Lower lobe of right lung (tissue), 2 donors: ENCODE results near the gene TPP1. TPM values are rescaled to one million over a fixed set of nuclear protein-coding genes. Genes with fewer than 3 reads are reported as not detected.

Experiments used
- ATAC-seq, 2 donors: fragments of 200-7000 bp; cut with Tn5 transposase; one replicate each; pipeline ENCODE4 v1.9.1; 2020 to 2022; ENCODE audit warnings: mild to moderate bottlenecking in 2 of 2, moderate library complexity in 2 of 2
- DNase-seq: peaks from one replicate; pipeline ENCODE4 v3.0.0-alpha.2; 2020
- H3K27ac ChIP-seq: fragments of 200-600 bp; one replicate; pipeline ENCODE4 v1.8.0; 2022
- H3K27me3 ChIP-seq: fragments of 200-600 bp; one replicate; pipeline ENCODE4 v1.8.0; 2022; ENCODE audit warnings: low read depth
- H3K36me3 ChIP-seq: fragments of 200-600 bp; one replicate; pipeline ENCODE4 v1.8.0; 2022; ENCODE audit warnings: mild to moderate bottlenecking
- H3K4me1 ChIP-seq: fragments of 200-600 bp; one replicate; pipeline ENCODE4 v1.8.0; 2022
- H3K4me3 ChIP-seq: fragments of 200-600 bp; one replicate; pipeline ENCODE4 v1.8.0; 2022; ENCODE audit warnings: mild to moderate bottlenecking
- H3K9me3 ChIP-seq: fragments of 200-600 bp; one replicate; pipeline ENCODE4 v1.8.0; 2022
- intact Hi-C: fragments of 100-400 bp; cut with DNase I; formaldehyde crosslinking; loops from one replicate; pipeline ENCODE4 v1.11.0; 2022
- total RNA-seq: library from RNA; stranded (reverse); fragmentation: NEBNext Ultra II Directional; extraction: Animal tissue kit (Norgen Biotek cat#: 25700); gene quantifications from one replicate; pipeline ENCODE4 v1.2.1, GENCODE V29; 2021
- TF ChIP-seq, protein P1 (sequence below): fragments of 200-600 bp; IDR thresholded peaks from one replicate; pipeline ENCODE4 v1.8.0; 2022; ENCODE audit warnings: antibody characterized with exemption, mild to moderate bottlenecking
- donor health status: DM: no; HTN: yes; CAD: no; lungs with severe emphysema.

Gene TPP1
- total RNA-seq, 1 donor from 2014 or later = 231 TPM

DNA sequence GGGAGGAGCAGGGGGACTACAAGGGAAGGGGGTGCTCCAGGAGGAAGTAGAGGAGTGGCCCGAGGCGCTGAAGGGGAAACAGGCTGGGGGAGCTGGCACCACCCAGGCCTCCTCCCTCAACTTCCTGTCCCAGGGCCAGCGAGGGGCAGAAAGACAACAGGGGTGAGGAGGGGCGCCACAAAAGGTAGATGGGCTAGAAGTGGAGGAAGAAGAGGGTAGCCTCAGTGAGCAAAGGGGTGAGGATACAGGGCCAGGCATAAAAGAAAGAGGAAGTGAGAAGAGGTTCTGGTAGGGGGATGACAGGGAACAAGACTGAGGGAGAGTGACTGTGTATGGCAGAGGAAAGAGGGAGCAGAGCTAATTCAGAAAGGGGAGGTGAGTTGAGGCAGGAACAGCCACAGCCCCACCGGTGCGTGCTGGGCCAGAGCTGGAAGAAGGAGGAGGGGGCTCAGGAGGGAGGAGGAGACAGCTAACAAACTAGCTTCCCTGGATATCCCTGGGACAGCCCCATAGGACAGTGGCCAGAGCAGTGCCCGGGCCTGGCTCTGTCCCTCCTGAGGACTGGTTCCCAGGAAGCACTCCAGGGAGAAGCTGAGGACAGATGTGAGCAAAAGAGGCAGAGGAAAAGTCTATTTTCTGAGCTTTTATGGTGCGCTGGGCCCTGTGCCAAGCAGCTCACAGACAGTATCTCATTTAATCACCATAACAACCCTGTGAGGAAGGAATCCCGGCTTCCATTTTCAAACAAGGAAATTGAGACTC, 27.9 kb upstream of the TPP1 start:
- intact Hi-C loops = no loop called here
- Histone ChIP-seq H3K4me3 (no peak overlapping the region), H3K4me1 (peaks cover 40% of the 10 kb centered on the region), H3K27me3 (no peaks in the 10 kb centered on the region), H3K9me3 (no peaks in the 10 kb centered on the region), H3K36me3 (no peaks in the 10 kb centered on the region), H3K27ac (peak overlapping the region; percentile 73)
- TF ChIP-seq, protein P1, sequence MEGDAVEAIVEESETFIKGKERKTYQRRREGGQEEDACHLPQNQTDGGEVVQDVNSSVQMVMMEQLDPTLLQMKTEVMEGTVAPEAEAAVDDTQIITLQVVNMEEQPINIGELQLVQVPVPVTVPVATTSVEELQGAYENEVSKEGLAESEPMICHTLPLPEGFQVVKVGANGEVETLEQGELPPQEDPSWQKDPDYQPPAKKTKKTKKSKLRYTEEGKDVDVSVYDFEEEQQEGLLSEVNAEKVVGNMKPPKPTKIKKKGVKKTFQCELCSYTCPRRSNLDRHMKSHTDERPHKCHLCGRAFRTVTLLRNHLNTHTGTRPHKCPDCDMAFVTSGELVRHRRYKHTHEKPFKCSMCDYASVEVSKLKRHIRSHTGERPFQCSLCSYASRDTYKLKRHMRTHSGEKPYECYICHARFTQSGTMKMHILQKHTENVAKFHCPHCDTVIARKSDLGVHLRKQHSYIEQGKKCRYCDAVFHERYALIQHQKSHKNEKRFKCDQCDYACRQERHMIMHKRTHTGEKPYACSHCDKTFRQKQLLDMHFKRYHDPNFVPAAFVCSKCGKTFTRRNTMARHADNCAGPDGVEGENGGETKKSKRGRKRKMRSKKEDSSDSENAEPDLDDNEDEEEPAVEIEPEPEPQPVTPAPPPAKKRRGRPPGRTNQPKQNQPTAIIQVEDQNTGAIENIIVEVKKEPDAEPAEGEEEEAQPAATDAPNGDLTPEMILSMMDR = no peak
- ATAC-seq = peak; percentile 45 to 53
- DNase-seq = no peak

DNA sequence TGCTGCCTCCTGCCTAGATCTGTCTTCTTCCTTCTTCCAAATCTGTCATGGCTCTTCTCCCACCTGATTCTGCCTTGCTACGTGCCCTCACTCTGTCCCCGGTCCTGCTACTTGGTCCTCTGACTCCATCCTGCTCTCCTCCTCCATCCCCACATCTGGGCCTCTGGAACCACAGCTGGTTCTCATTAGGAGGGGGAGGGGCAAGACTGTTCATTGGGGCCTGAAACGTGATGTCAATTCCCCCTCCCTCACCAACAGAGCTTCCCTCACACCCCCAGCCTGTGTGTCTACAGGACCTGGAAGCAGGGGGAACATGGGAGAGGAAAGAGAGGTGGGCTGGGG, 27.3 kb upstream of the TPP1 start:
- peak; percentile 3 to 28 for ATAC-seq
- TF ChIP-seq, protein P1 = no peak
- peak overlapping the region; percentile 73 for H3K27ac ChIP-seq
- no peak for DNase-seq
- intact Hi-C loops = no loop called here
- no peaks in the 10 kb centered on the region for H3K27me3 ChIP-seq
- H3K36me3 ChIP-seq = no peaks in the 10 kb centered on the region
- H3K9me3 ChIP-seq = no peaks in the 10 kb centered on the region
- peaks cover 39% of the 10 kb centered on the region for H3K4me1 ChIP-seq
- H3K4me3 ChIP-seq = no peak overlapping the region

DNA sequence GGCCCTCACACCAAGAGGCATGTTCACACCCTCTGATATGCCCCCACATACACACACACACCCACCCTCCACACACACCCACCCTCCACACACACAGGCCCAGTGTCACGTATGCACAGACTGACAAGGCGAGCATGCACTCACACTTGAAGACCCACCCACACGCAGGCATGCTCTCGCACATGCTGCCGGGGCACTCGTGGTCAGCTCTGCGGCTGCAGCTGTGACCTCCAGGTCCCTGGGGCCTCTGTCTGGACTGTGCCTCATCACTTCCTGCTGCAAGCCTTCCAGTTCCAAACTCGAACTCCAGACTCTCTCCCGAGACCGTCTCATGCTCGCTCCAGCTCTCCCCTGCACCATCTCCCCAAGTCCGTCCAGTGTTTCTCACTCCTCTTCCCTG, 26.8 kb upstream of the TPP1 start:
- DNase-seq (peak; percentile 58), ATAC-seq (peak; percentile 20 to 25)
- TF ChIP-seq, protein P1 = no peak
- intact Hi-C loops = no loop called here
- peak overlapping the region; percentile 73 for H3K27ac ChIP-seq
- H3K36me3 ChIP-seq = no peaks in the 10 kb centered on the region
- H3K9me3 ChIP-seq = no peaks in the 10 kb centered on the region
- peaks cover 34% of the 10 kb centered on the region for H3K4me1 ChIP-seq
- H3K27me3 ChIP-seq = no peaks in the 10 kb centered on the region
- H3K4me3 ChIP-seq = no peak overlapping the region

DNA sequence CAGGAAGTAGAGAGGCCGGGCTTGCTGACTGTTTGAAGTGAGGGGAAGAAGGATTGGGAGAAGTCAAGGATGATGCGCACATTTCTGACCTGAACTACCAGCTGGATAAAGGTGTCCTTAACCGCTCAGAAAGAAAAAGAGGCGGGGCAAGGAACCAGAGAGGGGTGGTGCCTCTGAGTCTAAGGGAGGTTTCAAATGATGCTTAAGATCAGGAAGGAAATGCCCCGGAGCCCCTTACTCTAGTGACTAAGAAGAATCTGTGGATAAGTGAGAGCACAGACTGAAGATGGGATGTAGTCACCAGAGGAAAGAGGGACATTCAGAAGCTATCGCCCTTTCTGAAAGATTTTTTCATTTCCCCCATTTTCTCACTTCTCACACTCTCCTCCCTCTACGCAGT, 23.7 kb upstream of the TPP1 start:
- intact Hi-C loops = no loop called here
- H3K36me3 ChIP-seq = peaks cover 5% of the 10 kb centered on the region

DNA sequence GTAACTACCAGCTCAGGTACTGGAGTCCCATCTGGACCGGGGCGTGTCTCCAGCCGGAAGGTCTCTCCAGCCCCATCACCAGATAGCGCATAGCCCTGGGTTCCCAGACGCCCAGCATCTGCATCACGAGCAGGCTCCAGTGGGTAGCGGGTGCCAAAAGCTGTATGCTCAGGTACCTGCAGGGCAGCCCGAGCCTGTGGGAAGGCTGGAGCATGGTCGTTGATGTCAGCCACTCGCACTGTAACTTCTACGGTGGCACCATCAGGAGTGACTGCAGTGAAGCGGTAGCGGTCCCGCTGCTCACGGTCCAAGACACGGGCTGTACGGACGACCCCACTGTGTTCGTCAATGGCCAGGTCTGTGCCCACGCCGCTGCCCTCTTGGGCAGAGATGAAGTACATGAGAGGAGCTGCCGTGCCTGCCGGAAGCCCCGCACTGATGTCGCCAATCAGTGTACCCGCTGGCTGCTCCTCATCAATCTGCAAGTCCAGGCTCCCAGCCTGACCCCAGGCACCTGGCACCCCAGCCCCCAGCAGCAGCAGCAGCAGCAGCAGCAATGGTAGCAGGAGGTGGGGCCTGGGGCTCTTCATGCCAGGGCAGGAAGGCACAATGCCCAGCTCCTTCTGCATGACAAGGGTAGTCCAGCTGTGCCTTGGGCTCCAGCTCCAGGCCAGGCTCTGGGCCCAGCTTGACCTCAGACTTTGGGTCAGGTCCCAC, 21.9 kb upstream of the TPP1 start:
- H3K9me3 ChIP-seq = no peaks in the 10 kb centered on the region
- DNase-seq = no peak
- H3K27me3 ChIP-seq = no peaks in the 10 kb centered on the region
- intact Hi-C loops = no loop called here
- H3K27ac ChIP-seq = no peak overlapping the region
- peaks cover 5% of the 10 kb centered on the region for H3K36me3 ChIP-seq
- no peak overlapping the region for H3K4me3 ChIP-seq
- TF ChIP-seq, protein P1 = no peak
- ATAC-seq = no peak
- H3K4me1 ChIP-seq = peaks cover 35% of the 10 kb centered on the region

More for the DNA sequence above, 23.7 kb upstream of the TPP1 start:
- Histone ChIP-seq H3K4me1 (peaks cover 35% of the 10 kb centered on the region), H3K4me3 (no peak overlapping the region), H3K27me3 (no peaks in the 10 kb centered on the region), H3K9me3 (no peaks in the 10 kb centered on the region), H3K27ac (no peak overlapping the region)
- ATAC-seq = no peak
- TF ChIP-seq, protein P1 = no peak
- no peak for DNase-seq
